Mesenteric fat pad (tissue), 1 donor: Measurements from ENCODE around the gene WASF1. TPM values are rescaled to one million over a fixed set of nuclear protein-coding genes. Genes with fewer than 3 reads are reported as not detected.

Experiments used
- DNase-seq: peaks from one replicate; pipeline ENCODE4 v3.0.0-alpha.2; 2020; ENCODE audit warnings: low spot score
- long read RNA-seq: library from polyadenylated mRNA; unstranded; transcript quantifications from one replicate; pipeline ENCODE4 v2.0.0, GENCODE V29; 2020
- total RNA-seq: library from RNA; stranded (reverse); fragmentation: NEBNext Ultra II Directional; extraction: Animal tissue kit (Norgen Biotek cat#: 25700); gene quantifications from one replicate; pipeline ENCODE4 v1.2.1, GENCODE V29; 2021
- donor health status: DM: yes; HTN: yes; CAD: no.

WASF1 gene
- 9.4 TPM for total RNA-seq
- long read RNA-seq, partial matches to known transcripts = 0 of 5 reads
- long read RNA-seq, other reads (novel, unspliced or antisense) = 4 of 5 reads

GRCh38 chr6:110179406-110180227 lies at the start of gene WASF1:
Gene WASF1, minus strand, starts transcription at chr6:110179670. Its CDS starts 52,069 bp downstream, at chr6:110127601.
- DNase-seq = peak; percentile 96

- no peak for DNase-seq
Observed at GRCh38 chr6:110226261-110226660, 46.8 kb upstream of the WASF1 start.

- no peak for DNase-seq
Observed at GRCh38 chr6:110221738-110222137, 42.3 kb upstream of the WASF1 start.

- DNase-seq = no peak
Observed at GRCh38 chr6:110217266-110217665, 37.8 kb upstream of the WASF1 start.

- no peak for DNase-seq
Observed at GRCh38 chr6:110216140-110216539, 36.7 kb upstream of the WASF1 start.

GRCh38 chr6:110214338-110214737 lies 34.9 kb upstream of the WASF1 start:
- no peak for DNase-seq

GRCh38 chr6:110211753-110212152 lies 32.3 kb upstream of the WASF1 start:
- no peak for DNase-seq

GRCh38 chr6:110207652-110208051 lies 28.2 kb upstream of the WASF1 start:
- DNase-seq = no peak

- no peak for DNase-seq
Observed at GRCh38 chr6:110201151-110201884, 21.8 kb upstream of the WASF1 start.

- no peak for DNase-seq
Observed at GRCh38 chr6:110198561-110198960, 19.1 kb upstream of the WASF1 start.

GRCh38 chr6:110196874-110197273 lies 17.4 kb upstream of the WASF1 start:
- no peak for DNase-seq

- no peak for DNase-seq
Observed at GRCh38 chr6:110195639-110196038, 16.2 kb upstream of the WASF1 start.

- no peak for DNase-seq
Observed at GRCh38 chr6:110191477-110191876, 12.0 kb upstream of the WASF1 start.

- no peak for DNase-seq
Observed at GRCh38 chr6:110190726-110191125, 11.3 kb upstream of the WASF1 start.

- DNase-seq = no peak
Observed at GRCh38 chr6:110188791-110189190, 9.3 kb upstream of the WASF1 start.

GRCh38 chr6:110185879-110186278 lies 6.4 kb upstream of the WASF1 start:
- DNase-seq = no peak

GRCh38 chr6:110183292-110183885 lies 3.9 kb upstream of the WASF1 start:
- DNase-seq = no peak

GRCh38 chr6:110181131-110182030 lies 1.9 kb upstream of the WASF1 start:
- no peak for DNase-seq

GRCh38 chr6:110180228-110181008 lies 948 bp upstream of the WASF1 start, which contains the start of gene CDC40:
Gene CDC40, plus strand, starts transcription at chr6:110180427. Its CDS starts 18 bp downstream, at chr6:110180445.
- DNase-seq = peak; percentile 90
